ENCODE results near the gene ALX3. TPM values are rescaled to one million over a fixed set of nuclear protein-coding genes. Genes with fewer than 3 reads are reported as not detected.

The ALX3 gene
- total and polyA plus RNA-seq, 2 of the 4 experiments (the other 2 are of a cell fraction): not detected

DNA sequence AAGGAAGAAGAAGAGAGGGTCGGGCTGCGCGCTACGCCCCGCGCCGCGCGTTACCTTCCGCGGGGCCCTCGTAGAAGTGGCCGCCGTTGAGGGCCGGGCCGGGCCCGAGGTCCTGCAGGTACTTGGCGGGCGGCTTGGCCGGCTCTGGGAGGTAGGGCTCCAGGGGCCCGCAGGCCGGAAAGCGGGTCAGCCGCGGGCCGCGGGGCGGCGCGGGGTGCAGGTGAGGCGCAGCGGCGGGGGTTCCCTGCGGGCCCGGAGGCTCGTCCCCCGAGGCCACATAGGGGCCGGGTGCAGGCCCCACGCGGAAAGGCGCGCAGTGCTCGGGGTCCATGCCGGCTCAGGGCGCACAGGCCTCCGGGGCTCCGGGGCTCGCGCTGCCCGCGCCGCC, 196 bp downstream of the ALX3 start:
- H4K5ac ChIP-seq (ENCODE audit: low read depth, low read length): no peak overlapping the region
- ChIA-PET CTCF (no interaction called here), POLR2A (ENCODE audit: unreplicated experiment) (no interaction called here)
- no peak for DNase-seq
- H3K4me2 ChIP-seq (ENCODE audit: low read depth, low read length): no peak overlapping the region
- H2AFZ ChIP-seq (replicated peaks; ENCODE audit: low read length, poor library complexity): no peak overlapping the region
- H3K36me3 ChIP-seq (ENCODE audit: control insufficient read depth, insufficient read depth, low read length): no peaks in the 10 kb centered on the region
- no peak overlapping the region for H3K9ac ChIP-seq (ENCODE audit: low read depth, low read length)
- no peak overlapping the region for H3K14ac ChIP-seq (replicated peaks; ENCODE audit: low read depth, low read length)
- H4K20me1 ChIP-seq (ENCODE audit: insufficient read depth, low read length): peaks cover 21% of the 10 kb centered on the region; the same call in 1 of the 2 replicates
- no peak overlapping the region for H3K56ac ChIP-seq (ENCODE audit: extremely low read depth, insufficient read depth, low read length)
- H3K23ac ChIP-seq (ENCODE audit: low read depth, low read length): no peak overlapping the region
- in situ Hi-C loops (cut with MboI; ENCODE audit: low sequenced_read_pairs) (no loop called here), intact Hi-C loops (cut with micrococcal nuclease) (no loop called here), dilution Hi-C loops (cut with HindIII; ENCODE audit: low sequenced_read_pairs, unreplicated experiment) (no loop called here)
- H3K9me1 ChIP-seq (ENCODE audit: insufficient read depth, low read length): no peaks in the 10 kb centered on the region
- H2BK120ac ChIP-seq (ENCODE audit: low read depth, low read length): no peak overlapping the region
- H4K8ac ChIP-seq (ENCODE audit: low read depth in 2 of 2, low read length in 2 of 2): no peak overlapping the region
- no peak overlapping the region for H3K27ac ChIP-seq (ENCODE audit: insufficient read depth, low read length)
- H4K91ac ChIP-seq (ENCODE audit: insufficient read depth, low read depth, low read length): no peak overlapping the region
- no peak overlapping the region for H3K4ac ChIP-seq (ENCODE audit: low read depth, low read length)
- H2BK5ac ChIP-seq (ENCODE audit: low read depth, low read length, poor library complexity, severe bottlenecking): no peak overlapping the region
- no peak overlapping the region for H2BK20ac ChIP-seq (ENCODE audit: low read depth, low read length)
- H2AK9ac ChIP-seq (replicated peaks; ENCODE audit: low read depth, low read length, poor library complexity): no peak overlapping the region
- BruUV-seq (replicated peaks): no TSS peak
- TF ChIP-seq, protein P1, sequence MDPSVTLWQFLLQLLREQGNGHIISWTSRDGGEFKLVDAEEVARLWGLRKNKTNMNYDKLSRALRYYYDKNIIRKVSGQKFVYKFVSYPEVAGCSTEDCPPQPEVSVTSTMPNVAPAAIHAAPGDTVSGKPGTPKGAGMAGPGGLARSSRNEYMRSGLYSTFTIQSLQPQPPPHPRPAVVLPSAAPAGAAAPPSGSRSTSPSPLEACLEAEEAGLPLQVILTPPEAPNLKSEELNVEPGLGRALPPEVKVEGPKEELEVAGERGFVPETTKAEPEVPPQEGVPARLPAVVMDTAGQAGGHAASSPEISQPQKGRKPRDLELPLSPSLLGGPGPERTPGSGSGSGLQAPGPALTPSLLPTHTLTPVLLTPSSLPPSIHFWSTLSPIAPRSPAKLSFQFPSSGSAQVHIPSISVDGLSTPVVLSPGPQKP (IDR thresholded peaks at IDR 0.05; ENCODE audit: borderline replicate concordance, low read depth, low read length): no peak
- no peak for TF ChIP-seq FOS (IDR thresholded peaks at IDR 0.05; ENCODE audit: low read depth, low read length)
- no peak for TF ChIP-seq RFX5 (IDR thresholded peaks at IDR 0.05; ENCODE audit: low read depth, low read length)
- TF ChIP-seq, protein P2, sequence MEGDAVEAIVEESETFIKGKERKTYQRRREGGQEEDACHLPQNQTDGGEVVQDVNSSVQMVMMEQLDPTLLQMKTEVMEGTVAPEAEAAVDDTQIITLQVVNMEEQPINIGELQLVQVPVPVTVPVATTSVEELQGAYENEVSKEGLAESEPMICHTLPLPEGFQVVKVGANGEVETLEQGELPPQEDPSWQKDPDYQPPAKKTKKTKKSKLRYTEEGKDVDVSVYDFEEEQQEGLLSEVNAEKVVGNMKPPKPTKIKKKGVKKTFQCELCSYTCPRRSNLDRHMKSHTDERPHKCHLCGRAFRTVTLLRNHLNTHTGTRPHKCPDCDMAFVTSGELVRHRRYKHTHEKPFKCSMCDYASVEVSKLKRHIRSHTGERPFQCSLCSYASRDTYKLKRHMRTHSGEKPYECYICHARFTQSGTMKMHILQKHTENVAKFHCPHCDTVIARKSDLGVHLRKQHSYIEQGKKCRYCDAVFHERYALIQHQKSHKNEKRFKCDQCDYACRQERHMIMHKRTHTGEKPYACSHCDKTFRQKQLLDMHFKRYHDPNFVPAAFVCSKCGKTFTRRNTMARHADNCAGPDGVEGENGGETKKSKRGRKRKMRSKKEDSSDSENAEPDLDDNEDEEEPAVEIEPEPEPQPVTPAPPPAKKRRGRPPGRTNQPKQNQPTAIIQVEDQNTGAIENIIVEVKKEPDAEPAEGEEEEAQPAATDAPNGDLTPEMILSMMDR (conservative IDR thresholded peaks at IDR 0.05; ENCODE audit: low read depth, low read length): no peak
- ATAC-seq (ENCODE audit: low read depth): no peak
- H3K79me1 ChIP-seq (ENCODE audit: low read depth in 1 of 2, low read length in 2 of 2): no peaks in the 10 kb centered on the region
- 15% methylated on average over 15 of the region's 52 CpGs; no CpG with 5 or more reads in 1 of the 2 experiments for WGBS, 2 experiments (ENCODE audit: extremely low coverage in 2 of 2, insufficient read length in 1 of 2)
- H3K27me3 ChIP-seq (ENCODE audit: control insufficient read depth, insufficient read depth, low read length): peaks cover 88% of the 10 kb centered on the region
- no peak overlapping the region for H3K4me3 ChIP-seq (ENCODE audit: insufficient read depth, low read depth, low read length)
- no peak overlapping the region for H2AK5ac ChIP-seq (ENCODE audit: low read depth, low read length)
- H2BK15ac ChIP-seq (ENCODE audit: low read depth, low read length): no peak overlapping the region
- no peak overlapping the region for H3K18ac ChIP-seq (ENCODE audit: low read depth, low read length)
- H3K9me3 ChIP-seq (ENCODE audit: control insufficient read depth, insufficient read depth, low read length): peaks cover 24% of the 10 kb centered on the region
- no peaks in the 10 kb centered on the region; the same call in 1 of the 2 replicates for H3K4me1 ChIP-seq (ENCODE audit: control insufficient read depth, insufficient read depth, low read length)
